Activated effector memory CD4-positive, alpha-beta T cell treated with Interleukin-2 at 50 U/mL for 16 hours (primary cell): Measurements from ENCODE around the gene NR5A1.

Experiments
- DNase-seq: peaks from one replicate; pipeline ENCODE4 v3.0.0-alpha.2; 2020

NR5A1 gene

GRCh38 chr9:124439086-124439485 is 68.1 kb downstream of the NR5A1 start:
- DNase-seq: no peak

- no peak for DNase-seq
These were observed 69.1 kb downstream of the NR5A1 start for GRCh38 chr9:124438091-124438490.

GRCh38 chr9:124437086-124437485 is 70.1 kb downstream of the NR5A1 start:
- DNase-seq: no peak

- DNase-seq: no peak
These were observed 70.9 kb downstream of the NR5A1 start for GRCh38 chr9:124436320-124436719.
